Effector CD4-positive, alpha-beta T cell (primary cell): Measurements from ENCODE around the gene IL1RAPL2.

ENCODE experiments used
- DNase-seq: peaks from one replicate; pipeline ENCODE4 v3.0.0-alpha.2; 2020

IL1RAPL2 gene

DNA sequence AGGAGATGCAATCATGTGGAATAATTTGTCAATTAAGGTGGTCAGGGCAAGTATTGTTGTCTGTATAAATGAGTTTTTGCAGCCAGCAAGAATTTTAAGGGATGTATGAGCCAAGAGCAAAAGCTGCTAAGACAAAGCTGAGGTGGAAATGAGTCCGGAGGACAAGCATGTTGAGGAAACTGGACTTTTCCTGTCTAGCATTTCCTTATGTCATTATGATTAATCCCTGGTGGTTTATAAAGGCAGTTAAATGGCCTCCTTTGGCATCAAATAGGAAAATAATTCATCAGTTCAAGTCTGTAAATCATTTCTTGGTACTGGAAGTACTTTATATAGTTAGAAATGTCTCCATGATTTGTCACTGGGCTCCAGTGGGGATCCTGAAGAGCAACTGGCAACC lies 716.1 kb downstream of the IL1RAPL2 start:
- no peak for DNase-seq

DNA sequence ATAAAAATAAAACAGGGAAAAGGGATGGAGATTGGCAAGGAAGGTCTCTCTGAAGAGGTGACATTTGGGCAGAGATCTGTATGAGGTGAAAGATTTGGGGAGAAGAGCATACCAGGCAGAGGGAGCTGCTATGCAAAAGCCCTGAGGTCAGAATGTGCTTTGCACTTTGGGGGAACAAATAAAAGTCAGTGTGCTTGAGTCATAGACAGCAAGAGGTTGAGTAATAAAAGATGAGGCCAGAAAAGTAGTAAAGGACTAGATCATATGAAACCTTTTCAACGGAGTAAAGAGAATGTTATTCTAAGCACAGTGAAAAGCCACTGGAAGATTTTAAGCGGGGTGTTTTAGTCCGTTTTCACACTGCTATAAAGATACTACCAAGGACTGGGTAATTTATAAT lies 731.0 kb downstream of the IL1RAPL2 start:
- DNase-seq, result no peak

DNA sequence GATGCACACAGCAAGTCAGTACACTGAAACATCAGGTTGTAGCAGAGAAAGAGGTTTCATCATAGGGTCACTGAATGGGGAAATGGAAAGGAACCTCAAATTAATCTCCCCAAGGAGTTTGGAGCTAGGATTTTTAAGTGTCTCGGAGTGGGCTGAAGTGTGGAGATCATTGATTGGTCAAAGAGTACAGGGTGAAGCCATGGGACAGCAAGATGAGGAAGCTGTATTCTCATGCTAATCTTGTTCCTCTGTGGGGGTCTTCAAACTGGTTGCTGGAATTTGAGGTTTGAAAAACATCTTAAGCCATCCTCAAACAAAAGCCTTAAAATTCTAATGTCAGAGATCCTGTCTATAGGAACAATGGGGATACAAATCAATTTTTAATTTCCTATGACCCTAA lies 733.3 kb downstream of the IL1RAPL2 start:
- DNase-seq, result no peak

DNA sequence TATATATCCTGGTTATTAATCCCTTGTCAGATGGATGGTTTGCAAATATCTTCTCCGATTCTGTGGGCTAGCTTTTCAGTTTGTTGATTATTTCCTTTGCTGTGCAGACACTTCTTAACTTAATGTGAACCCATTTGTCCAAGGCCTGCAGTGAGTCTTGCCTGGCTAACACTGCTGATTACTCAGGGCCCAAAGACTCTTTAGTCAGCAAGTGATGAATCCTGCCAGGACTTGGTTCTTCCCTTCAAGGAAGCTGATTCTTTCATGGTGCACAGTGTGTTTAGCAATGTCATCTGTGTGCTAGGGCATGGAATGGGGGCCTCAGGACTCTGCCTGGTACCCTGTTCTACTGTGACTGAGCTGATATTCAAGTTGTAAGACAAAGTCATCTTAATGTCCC lies 736.2 kb downstream of the IL1RAPL2 start:
- DNase-seq, result no peak

DNA sequence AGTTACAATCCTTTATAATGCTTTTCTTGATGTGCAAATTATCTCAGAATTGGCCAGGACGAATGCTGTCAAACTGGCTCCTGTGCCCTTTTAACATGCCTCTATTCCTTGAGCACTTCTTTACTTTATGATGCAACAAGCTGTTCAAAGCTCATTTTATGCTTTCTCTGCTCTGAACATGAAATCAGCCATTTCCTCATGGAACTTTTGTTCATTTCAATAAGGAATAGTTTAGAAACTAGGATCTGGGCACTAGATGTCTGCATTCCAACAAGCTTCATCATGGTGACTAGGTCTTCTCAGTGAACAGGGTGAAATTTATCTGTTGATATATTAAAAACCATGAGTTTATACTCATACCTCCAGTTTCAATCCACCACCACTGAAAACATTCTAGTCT lies 741.8 kb downstream of the IL1RAPL2 start:
- no peak for DNase-seq

DNA sequence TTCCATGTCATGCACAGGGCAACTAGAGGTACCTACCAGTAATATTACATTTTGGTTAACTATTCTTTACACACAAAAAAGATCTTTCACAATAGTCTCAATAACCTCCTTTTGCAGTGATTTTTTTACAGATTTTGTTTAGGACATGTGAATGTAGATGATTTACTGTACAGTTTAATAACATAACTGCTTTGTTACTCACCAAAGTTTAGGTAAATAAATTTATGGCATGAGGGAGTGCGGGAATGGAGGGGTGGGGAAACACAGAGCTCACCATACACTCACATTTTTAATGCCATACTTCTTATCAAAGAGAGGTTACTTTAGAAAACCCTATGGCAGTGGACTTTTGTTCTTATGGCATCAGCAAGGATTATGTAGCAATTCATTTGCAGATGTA lies 747.6 kb downstream of the IL1RAPL2 start:
- no peak for DNase-seq

DNA sequence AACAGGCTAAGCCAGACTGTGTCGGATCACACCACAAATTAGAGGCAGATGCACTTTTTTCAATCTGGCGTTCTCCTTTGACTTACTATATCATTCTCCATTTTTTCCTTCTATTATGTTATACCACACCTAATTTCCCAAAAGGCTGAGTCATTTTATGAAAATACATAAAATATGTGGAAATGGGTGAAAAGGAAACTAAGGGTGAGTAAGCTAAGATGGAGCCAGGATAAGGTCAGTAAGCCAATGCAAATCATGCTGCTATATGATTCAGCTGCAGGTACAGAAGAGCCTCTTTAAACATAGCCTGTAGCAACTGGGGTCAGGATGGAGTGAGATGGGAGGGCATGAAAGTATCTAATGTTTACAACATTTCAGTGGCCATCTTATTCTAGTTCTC lies 748.5 kb downstream of the IL1RAPL2 start:
- no peak for DNase-seq

DNA sequence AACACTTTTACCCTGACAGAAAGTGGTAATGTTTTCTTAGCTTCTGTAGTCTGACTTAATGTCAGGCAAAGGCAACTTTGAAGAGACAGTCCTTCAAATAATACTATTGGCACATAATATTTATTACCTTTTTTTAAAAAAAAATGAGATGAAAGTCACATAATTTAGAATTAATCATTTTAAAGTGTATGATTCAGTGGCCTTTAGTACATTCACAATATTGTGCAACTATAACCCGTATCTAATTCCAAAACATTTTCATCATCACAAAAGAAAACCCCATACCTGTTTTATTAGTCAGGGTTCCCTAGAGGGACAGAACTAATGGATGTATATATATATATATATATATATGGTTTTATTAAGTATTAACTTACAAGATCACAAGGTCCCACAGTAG lies 749.2 kb downstream of the IL1RAPL2 start:
- DNase-seq, result no peak

DNA sequence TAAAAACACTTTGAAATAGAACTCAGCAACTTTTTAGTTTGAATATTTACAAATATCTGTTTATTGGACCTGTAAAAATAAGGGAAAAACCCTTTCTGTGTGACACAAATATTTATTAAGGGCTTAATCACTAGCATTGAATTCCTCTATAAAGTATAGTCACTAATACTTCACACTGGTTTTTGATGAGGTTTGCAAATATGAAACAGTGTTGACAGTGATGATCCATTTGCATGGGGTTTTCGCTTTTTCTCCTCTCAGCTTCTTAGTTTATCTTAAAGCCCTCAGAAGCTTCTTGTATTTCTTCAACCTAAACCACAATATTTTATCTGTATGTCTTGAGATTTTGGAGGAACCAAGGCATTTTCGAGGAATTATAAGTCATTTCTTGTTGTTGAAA lies 751.1 kb downstream of the IL1RAPL2 start:
- no peak for DNase-seq

DNA sequence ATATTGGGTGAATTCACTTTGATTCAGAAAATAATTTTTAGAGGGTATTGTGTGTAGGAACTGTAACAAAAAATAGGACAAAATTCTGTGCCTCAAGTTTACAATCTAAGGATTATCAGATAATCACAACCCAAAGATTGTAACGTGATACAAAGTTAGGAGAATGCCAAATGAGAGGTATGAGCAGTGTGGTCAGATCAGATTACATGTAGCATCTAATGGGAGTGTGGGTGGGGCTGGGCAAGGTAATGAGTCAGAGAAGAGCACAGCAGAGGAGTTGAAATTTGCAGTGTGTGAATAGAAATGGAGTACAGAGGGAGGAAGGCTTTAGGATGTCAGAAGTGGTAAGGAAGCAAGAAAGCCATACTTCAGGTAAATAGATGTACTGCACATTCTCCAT lies 757.9 kb downstream of the IL1RAPL2 start:
- no peak for DNase-seq

DNA sequence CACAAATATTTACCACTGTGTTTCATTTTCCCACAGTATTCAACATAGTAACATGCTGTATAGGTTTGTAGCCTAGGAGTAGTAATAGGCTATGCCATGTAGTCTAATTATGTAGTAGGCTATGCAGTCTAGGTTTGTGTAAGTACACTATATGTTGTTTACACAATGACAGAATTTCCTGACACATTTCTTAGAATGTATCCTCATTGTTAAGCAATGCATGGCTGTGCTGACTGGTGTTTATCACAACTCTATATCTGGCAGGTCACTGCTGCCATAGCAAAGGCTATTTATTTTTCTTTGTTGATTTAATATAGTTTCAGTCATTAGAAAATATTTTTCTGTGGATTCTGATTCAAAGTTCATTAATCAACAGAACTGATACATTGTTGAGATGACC lies 762.8 kb downstream of the IL1RAPL2 start:
- DNase-seq, result no peak

DNA sequence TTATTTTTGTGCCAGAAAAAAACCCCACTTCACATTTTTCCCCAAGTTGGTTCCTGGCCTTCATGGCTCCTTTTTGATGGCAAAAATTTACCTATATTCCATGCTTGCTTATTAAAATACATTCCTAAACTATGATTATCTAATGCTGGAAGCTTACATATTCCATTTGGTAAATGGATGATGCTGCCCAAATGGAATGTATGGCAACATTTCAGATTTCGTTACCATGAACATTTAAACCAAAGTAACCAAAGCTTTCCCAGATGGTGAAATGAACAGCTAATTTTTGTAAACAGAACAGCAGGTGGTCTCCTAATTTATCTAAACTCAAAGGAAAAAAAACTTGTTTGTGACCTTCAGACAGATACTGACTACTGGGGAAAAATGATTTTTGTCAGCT lies 765.2 kb downstream of the IL1RAPL2 start:
- DNase-seq, result no peak

DNA sequence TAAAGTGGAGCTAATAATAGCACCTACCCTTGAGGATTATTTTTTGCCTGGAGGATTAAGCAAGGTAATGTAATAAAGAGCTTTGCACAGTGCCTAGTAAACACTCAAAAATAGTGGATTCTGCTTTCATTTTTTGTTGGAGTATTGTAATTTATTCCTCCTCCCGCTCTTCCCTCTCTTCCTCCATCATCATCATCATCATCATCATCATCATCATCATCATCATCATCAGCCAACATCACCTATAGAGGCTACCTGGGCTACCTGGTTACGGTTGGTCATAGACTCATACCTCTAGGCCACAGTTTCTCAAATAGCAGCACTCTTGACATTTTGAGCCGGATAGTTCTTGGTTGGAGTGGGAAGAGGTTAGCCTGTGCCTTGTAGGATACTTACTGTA lies 781.4 kb downstream of the IL1RAPL2 start:
- DNase-seq, result no peak

DNA sequence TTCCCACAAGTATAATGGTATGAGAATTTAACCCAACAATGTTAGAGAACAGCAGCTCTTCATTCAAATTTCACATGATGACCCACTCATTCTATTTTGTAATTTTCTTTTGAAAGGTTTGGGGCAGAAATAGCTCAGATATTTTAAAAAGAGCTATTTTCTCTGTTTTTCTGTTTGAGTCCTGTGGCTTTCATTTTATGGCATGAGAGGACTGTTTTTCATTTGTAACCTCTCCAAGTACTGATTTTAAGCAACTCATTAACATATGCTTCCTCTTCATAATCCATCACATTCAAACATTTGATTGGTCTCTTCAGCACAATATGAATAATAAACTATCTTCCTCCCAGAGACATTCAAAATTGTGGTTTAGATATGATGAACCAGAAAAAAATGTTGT lies 783.5 kb downstream of the IL1RAPL2 start:
- DNase-seq, result no peak

DNA sequence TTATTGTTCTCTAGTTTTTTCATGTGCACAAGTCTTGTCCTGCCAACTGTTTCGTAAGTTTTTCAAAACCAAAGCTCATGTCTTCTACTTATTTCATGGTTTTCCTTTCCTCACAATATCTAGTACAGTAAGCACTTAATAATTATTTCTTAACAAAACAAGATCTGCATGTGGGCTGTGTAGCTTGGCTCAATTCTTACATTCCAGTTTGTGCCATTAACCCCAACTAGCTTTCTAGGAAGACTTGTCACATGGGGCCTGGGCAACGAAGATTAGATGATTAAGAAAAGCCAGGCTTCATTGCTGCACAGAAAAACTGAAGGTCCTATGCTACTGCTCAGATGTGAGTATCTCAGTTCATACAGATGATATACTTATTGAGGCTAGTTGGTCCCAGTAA lies 809.8 kb downstream of the IL1RAPL2 start:
- no peak for DNase-seq

DNA sequence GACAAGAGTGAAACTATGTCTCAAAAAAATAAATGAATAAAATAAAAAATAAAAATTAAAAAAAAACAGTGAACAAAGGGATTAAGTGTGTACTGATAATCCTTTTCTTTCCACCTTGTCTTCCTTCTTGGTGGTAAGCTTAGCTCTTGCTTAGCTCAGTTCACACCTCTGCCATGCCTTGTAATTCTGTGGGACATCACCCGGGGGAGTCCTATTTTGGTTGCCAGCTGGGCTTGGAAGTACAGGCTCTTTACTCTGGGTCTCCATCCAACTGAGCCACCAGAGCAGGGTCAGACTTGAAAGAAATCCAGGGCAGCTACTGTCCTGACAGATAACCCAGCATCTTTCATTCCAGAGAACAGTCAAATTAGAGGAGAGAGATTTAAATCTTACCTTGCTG lies 858.7 kb downstream of the IL1RAPL2 start:
- DNase-seq, result no peak

DNA sequence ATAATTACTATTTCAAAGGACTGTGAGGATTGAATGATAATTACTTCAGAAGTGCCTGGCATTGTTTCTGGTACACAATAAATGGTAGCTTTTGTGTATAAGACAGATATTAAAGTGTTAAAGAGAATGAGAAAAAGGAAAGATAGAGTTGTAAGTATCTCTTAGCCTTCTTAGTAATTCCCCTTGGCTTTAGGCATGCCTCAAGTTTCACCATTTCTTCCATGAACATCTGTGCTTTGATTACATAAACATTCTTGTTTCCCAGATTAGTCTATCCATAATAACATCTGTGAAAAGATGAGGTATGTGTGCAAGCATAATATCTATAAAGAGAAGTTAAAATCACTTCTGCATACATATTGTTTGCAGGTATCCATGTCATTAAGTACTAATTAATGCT lies 885.4 kb downstream of the IL1RAPL2 start:
- no peak for DNase-seq

DNA sequence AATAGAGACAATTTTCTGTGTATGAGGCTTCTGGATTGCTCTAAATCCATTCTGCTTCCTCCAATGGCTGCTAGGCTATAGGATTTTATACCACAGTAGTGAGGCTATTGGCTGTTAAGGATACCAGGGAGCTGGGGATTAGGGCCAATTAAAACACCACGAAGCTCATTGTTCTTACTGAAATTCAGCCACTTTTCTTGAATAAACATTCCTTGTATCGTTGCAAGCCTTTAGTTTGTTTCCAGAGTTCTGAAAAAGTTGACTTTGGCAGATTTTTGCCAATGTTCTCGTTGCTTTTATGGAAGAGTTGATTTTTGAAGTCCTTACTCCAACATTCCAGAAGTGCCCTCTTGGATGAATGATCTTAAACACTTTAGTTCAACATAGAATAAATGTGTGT lies 892.8 kb downstream of the IL1RAPL2 start:
- no peak for DNase-seq

DNA sequence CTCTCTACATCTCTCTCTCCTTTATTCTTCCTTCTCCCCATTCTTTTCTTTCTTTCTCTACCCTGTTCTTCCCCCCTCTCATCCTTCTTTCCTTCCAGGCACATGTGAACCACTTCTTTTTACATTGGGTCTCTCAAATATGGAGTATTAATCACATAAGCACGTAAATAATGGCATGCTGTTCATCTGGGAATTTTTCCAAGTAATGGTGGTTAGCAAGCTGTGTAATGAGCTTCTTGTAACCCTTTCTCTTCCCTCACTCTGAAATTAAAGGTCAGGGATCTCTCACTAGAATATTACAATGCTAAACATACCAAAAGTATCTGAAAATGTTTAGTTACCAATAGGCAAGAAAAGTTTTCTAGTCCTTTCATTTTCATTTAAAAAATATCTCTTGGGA lies 894.4 kb downstream of the IL1RAPL2 start:
- DNase-seq, result no peak

DNA sequence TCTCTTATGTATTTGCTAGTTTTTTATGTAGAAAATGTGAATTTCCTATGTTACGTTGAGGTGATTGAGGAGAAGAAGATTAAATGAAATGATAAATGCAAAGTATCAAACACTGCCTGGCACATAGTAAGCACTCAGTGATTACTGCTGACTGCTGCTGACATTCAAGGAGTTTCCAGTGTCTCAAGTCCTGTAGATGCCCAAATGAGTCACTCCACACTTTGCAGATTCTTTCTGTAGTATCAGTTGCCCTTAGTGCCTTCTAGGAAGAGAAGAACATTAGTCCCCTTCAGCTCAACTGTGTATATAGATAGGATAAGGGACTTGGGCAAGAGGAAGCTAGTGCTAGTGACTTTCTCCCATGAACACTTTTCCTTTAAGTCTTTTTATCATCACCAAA lies 895.0 kb downstream of the IL1RAPL2 start:
- no peak for DNase-seq

DNA sequence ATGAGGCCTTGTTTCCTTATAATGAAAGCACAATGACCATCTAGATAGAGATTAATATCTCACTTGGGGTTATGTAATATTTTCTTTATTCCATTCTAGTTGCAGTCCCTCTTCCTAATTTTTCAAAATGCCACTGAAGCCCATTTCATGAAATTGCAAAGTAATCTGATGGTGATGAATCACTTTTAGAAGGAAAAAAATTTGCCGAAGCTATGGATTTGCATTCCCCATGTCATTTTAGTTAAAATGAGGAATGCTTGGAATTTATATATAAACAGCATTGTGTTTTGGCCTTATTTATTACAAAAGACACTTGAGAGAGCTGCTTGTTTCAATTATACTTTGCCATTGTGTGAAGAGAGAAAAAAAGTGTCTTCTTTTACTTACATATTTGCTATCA lies 896.2 kb downstream of the IL1RAPL2 start:
- no peak for DNase-seq

DNA sequence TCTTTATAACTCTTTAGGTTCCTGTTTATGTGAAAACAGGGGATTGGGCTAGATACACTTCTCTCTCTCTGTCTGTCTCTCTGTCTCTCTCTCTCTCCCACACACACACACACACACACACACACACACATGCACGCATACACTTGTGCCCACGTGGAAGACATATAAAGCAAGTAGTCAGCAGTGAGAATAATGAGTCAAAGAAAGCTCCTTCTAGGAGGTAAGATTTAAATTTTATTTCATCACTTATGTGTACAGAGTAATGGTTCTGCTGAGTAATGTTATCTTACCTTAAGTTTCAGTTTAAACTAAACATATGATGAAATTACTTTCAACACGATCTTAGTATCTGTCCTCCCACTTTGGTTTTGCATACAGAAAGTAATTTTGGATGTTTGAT lies 897.5 kb downstream of the IL1RAPL2 start:
- no peak for DNase-seq

DNA sequence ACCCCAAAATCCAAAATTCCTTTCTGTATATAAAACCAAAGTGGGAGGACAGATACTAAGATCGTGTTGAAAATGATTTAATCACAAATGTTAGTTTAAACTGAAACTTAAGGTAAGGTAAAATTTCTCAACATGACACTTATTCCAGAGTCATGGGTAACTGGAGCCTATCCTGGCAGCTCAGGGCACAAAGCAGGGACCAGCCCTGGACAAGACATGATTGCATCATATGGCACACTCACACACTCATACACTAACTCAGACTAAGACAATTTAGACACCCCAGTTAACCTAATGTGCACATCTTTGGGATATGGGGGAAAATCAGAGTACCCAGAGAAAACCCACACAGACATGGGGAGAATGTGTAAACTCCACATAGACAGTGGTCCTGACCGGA lies 898.6 kb downstream of the IL1RAPL2 start:
- DNase-seq, result no peak

DNA sequence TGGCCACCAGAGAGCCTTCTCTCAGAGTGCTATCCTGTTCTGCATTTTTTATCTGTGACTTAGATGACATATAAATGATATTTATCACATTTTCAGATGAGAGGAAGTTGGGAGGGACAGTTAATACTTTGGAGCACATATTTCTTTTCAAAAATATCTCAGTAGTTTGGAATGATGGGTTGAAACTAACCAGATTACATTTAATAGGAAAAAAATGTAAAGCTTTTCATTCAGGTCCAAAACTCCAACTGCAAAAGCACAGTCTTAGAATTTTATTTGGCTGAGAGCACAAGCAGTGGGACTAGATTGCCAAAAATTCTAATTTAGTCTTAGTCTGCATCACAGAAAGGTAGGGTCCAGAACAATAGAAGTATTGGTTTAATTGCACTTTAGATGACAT lies 902.7 kb downstream of the IL1RAPL2 start:
- DNase-seq, result no peak

DNA sequence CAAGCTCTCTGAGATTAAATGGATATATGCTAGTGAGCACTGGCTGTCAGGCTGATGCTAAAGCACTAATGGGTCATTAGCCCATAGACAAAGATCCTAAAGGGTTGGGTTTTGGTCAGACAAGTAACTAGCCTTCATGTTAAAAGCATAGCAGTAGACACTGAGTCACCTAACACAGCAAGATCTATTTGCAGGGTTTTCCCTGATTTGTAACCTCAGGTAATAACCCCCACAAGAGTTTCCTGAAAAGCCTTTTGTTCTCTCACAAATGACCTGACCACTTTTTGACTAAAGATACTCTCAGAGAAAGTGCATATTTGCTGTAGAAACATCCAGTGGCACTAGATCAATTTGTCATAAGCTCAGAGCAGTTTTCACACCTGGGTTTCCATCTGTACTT lies 905.6 kb downstream of the IL1RAPL2 start:
- DNase-seq, result no peak

DNA sequence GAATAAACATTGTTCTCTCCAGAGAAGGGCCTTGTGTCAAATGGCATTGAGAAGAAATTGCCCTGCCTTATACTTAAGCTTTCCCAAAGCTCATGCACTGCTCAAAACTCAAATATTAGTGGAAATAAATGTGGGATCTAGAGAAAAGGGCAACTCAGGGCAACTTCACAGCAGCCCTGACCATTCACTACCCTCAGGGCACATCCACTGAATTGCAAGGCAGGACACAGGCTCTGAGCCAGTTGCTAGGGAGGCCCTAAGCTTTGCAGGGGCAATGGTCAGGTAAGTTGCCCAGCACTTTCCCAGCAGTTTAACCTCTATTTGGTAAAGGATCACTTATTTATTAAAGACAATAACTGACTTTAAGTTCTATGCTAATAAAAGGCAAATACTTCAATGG lies 909.8 kb downstream of the IL1RAPL2 start:
- DNase-seq, result no peak
